ENCODE results near the gene DENND1A. TPM values are rescaled to one million over a fixed set of nuclear protein-coding genes. Genes with fewer than 3 reads are reported as not detected.

DENND1A gene
- total RNA-seq, 4 donors from 2014 or later: 19.2 to 26.9 (median 24.0) TPM

DNA sequence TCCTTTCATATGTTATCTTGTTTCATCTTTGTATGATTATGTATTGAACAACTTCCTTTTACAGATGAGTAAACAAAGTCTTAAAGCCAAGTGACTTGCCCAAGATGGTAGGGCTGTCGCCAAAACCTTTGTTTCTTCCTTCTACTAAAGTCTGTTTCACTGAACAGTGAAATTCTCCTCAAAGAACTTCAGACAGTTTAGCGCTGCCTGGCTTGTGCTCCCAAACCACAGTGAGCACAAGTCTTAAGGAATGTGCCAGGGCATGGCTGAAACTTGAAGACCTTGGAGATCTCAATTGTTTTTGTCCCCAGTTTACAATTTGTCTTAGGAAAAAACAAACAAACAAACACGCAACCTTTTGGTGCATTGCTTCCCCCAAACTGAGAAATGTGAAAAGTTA is 300.4 kb downstream of the DENND1A start:
- Histone ChIP-seq H3K36me3 (peaks cover 0 to 35% (median 13%) of the 10 kb centered on the region in 4 donors), H3K9me3 (no peaks in the 10 kb centered on the region), H3K4me3 (no peak overlapping the region), H3K27ac (replicated peaks in 1 of 4) (no peak overlapping the region), H3K4me1 (peaks cover 0 to 6% (median 4%) of the 10 kb centered on the region in 4 donors), H3K27me3 (no peaks in the 10 kb centered on the region)
- no peak for DNase-seq (ENCODE audit: extremely low spot score)
- intact Hi-C loops (cut with DNase I): no loop called here
- WGBS: 82% methylated on average over 3 of the region's 3 CpGs
- TF ChIP-seq, protein P1, sequence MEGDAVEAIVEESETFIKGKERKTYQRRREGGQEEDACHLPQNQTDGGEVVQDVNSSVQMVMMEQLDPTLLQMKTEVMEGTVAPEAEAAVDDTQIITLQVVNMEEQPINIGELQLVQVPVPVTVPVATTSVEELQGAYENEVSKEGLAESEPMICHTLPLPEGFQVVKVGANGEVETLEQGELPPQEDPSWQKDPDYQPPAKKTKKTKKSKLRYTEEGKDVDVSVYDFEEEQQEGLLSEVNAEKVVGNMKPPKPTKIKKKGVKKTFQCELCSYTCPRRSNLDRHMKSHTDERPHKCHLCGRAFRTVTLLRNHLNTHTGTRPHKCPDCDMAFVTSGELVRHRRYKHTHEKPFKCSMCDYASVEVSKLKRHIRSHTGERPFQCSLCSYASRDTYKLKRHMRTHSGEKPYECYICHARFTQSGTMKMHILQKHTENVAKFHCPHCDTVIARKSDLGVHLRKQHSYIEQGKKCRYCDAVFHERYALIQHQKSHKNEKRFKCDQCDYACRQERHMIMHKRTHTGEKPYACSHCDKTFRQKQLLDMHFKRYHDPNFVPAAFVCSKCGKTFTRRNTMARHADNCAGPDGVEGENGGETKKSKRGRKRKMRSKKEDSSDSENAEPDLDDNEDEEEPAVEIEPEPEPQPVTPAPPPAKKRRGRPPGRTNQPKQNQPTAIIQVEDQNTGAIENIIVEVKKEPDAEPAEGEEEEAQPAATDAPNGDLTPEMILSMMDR (IDR thresholded peaks at IDR 0.05): no peak
- TF ChIP-seq POLR2AphosphoS5 (IDR thresholded peaks at IDR 0.05) (no peak), EP300 (IDR thresholded peaks at IDR 0.05) (no peak), POLR2A (IDR thresholded peaks at IDR 0.05; ENCODE audit: low read depth) (no peak)

DNA sequence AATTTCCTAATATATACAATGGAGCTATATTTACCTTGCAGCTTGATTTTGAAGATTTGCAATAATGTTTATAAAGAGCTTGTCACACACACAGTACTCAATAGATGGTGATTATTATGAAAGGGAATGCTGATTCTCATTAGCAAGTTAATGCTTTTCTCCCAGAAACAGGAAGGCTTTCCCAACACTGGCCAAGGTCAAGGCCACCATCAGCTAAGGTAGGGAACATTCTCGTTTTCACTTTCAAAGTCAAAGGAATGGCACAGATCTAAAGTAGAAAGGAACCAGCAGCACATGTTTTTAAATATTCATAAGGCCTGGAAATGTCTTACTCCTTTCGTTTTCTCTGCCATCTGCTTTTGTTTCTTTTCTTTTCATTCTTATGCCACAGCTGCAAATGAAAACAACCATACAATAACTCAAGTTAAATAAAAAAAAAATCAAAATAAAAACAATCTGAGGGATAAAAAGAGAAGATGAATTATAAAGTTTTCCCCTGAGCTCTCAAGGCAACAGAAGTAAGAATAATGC is 307.1 kb downstream of the DENND1A start:
- H3K36me3 ChIP-seq: peaks cover 0 to 13% (median 2%) of the 10 kb centered on the region in 4 donors
- H3K4me3 ChIP-seq: no peak overlapping the region
- intact Hi-C loops (cut with DNase I): no loop called here
- peaks cover 0 to 4% (median 0%) of the 10 kb centered on the region in 4 donors for H3K4me1 ChIP-seq
- no peaks in the 10 kb centered on the region for H3K27me3 ChIP-seq
- no peak for DNase-seq (ENCODE audit: extremely low spot score)
- TF ChIP-seq POLR2A (IDR thresholded peaks at IDR 0.05; ENCODE audit: low read depth): no peak
- TF ChIP-seq, protein P1 (IDR thresholded peaks at IDR 0.05): no peak
- TF ChIP-seq EP300 (IDR thresholded peaks at IDR 0.05): no peak
- TF ChIP-seq POLR2AphosphoS5 (IDR thresholded peaks at IDR 0.05): no peak
- 68% methylated on average over 2 of the region's 2 CpGs for WGBS
- H3K27ac ChIP-seq (replicated peaks in 1 of 4): no peak overlapping the region
- no peaks in the 10 kb centered on the region for H3K9me3 ChIP-seq

DNA sequence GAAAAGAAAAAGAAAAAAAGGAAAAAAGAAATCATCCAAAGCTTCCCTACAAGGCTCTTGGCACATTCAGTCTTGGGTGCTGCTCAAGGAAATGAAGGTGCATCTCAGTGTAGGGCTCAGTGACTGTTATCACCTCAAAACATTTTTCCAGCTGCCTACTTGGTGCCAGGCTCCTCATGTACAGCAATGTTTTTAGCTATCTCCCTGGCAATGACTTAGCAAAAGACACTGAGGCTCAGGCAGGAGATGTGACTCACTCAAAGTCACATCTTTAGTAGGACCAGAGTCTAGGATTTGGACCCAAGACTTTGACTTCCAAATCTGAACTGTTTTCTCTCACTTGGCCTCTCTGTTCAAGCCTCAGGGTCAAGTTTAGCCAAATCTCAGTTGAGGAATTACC is 309.7 kb downstream of the DENND1A start:
- Histone ChIP-seq H3K9me3 (no peaks in the 10 kb centered on the region), H3K4me3 (no peak overlapping the region), H3K27ac (replicated peaks in 1 of 4) (no peak overlapping the region), H3K36me3 (no peaks in the 10 kb centered on the region), H3K4me1 (peaks cover 0 to 4% (median 0%) of the 10 kb centered on the region in 4 donors), H3K27me3 (no peaks in the 10 kb centered on the region)
- intact Hi-C loops (cut with DNase I): no loop called here
- TF ChIP-seq POLR2AphosphoS5 (IDR thresholded peaks at IDR 0.05): no peak
- TF ChIP-seq, protein P1 (IDR thresholded peaks at IDR 0.05): no peak
- TF ChIP-seq EP300 (IDR thresholded peaks at IDR 0.05): no peak
- TF ChIP-seq POLR2A (IDR thresholded peaks at IDR 0.05; ENCODE audit: low read depth): no peak
- no peak for DNase-seq (ENCODE audit: extremely low spot score)

DNA sequence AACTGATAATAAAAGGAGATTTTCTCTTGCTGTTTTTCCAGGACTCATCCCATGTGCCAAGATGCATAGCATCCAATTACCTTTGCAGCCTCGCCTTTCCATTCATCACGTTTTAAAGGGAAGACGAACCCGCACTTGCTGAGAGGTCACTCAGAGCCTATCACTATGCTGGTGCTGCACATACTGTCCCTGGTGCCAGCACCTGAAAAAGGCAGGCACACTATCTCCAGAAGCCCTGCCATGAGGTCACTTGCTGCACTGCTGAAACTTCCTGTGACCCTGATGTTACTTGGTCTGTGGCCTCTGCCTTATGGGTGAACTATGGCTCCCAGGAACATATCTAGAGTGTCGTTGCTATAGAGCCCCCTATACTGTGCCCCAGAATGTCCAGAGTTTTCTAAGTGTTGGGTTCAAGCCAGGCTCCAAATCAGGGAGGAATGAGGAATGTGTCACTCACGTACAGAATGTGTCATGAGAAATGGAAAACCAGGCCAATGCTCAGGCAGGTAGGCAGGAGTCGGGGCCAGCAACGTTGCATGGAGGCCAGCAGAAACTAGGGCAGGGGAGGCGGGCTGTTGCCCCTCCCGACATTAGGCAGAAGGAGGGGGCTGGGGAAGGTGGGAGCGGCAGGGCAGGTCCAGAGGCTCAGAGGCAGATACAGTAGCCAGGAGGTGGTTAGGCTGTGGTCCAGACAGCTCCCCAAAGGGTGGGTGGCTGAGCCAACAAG is 311.8 kb downstream of the DENND1A start:
- Histone ChIP-seq H3K4me3 (no peak overlapping the region), H3K27me3 (no peaks in the 10 kb centered on the region), H3K9me3 (no peaks in the 10 kb centered on the region), H3K4me1 (peaks cover 0 to 4% (median 0%) of the 10 kb centered on the region in 4 donors), H3K27ac (replicated peaks in 1 of 4) (no peak overlapping the region), H3K36me3 (peaks cover 0 to 4% (median 0%) of the 10 kb centered on the region in 4 donors)
- no peak for DNase-seq (ENCODE audit: extremely low spot score)
- intact Hi-C loops (cut with DNase I): no loop called here
- TF ChIP-seq EP300 (IDR thresholded peaks at IDR 0.05) (no peak), POLR2A (IDR thresholded peaks at IDR 0.05; ENCODE audit: low read depth) (no peak), POLR2AphosphoS5 (IDR thresholded peaks at IDR 0.05) (no peak)
- TF ChIP-seq, protein P1 (IDR thresholded peaks at IDR 0.05): no peak
- WGBS: 87% methylated on average over 11 of the region's 11 CpGs
